Muscle layer of colon (tissue), 2 donors: ENCODE results near the gene RFXANK.

Experiments used
- H3K27ac ChIP-seq: one replicate; pipeline ENCODE4 v1.7.0; 2013; ENCODE audit warnings: low read depth, mild to moderate bottlenecking, low read length, moderate library complexity
- H3K27me3 ChIP-seq, 2 donors: one replicate each; pipeline ENCODE4 v1.7.0; 2013; ENCODE audit warnings: low read length in 2 of 2, mild to moderate bottlenecking in 2 of 2; ENCODE audit not compliant: insufficient read depth in 2 of 2, control insufficient read depth in 1 of 2
- H3K36me3 ChIP-seq: one replicate; pipeline ENCODE4 v1.7.0; 2013; ENCODE audit warnings: mild to moderate bottlenecking, low read length; ENCODE audit not compliant: insufficient read depth
- H3K4me1 ChIP-seq: one replicate; pipeline ENCODE4 v1.7.0; 2013; ENCODE audit warnings: mild to moderate bottlenecking, low read length; ENCODE audit not compliant: insufficient read depth
- H3K4me3 ChIP-seq, 2 donors: one replicate each; pipeline ENCODE4 v1.7.0; 2013; ENCODE audit warnings: low read length in 2 of 2, low read depth in 1 of 2, mild to moderate bottlenecking in 1 of 2, moderate library complexity in 1 of 2
- H3K9ac ChIP-seq: one replicate; pipeline ENCODE4 v1.7.0; 2013; ENCODE audit warnings: low read length
- H3K9me3 ChIP-seq: one replicate; pipeline ENCODE4 v1.7.0; 2013; ENCODE audit warnings: mild to moderate bottlenecking, low read length
- donor health status: abdominal sarcoma.
- donor health status: Adenocarcinoma of cecum.

The RFXANK gene

DNA sequence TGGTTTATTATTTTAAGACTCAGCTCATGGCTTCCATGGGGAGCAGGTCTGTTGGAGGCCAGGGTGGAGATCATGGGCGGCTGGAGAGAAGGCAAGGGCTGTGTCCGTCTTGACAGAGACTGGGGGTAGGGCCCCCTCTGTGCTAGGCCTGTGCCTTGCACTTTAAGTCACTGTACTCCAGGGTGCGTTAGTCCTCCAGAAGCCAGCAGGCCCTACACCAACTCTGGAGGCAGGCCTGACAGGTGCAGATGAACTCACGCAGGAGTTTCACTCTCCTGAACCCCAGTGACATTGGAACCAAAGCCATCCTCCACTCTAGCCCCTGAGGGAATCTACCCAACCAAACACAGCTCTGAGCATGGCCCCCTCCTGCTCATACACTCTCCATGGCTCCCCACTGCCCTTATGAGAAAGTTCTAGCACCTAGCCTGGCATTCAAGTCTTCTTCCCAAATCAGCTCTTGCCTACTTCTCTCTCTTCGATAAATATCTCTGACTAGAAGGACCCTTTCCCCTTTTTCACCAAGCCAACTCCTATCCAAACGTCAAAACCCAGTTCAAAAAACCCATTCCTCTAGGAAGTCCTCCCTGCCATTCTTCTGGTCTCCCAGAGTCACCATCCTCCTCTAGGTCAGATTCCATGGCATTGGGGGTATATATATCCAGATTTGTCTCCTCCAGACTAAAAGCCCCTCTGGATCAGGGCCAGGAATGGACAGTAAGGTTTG lies 37.1 kb upstream of the RFXANK start:
- no peak overlapping the region for H3K27ac ChIP-seq
- H3K4me3 ChIP-seq: no peak overlapping the region
- H3K4me1 ChIP-seq: no peaks in the 10 kb centered on the region
- no peaks in the 10 kb centered on the region for H3K9me3 ChIP-seq
- H3K36me3 ChIP-seq: no peaks in the 10 kb centered on the region
- H3K27me3 ChIP-seq: no peaks in the 10 kb centered on the region
- H3K9ac ChIP-seq: no peak overlapping the region

DNA sequence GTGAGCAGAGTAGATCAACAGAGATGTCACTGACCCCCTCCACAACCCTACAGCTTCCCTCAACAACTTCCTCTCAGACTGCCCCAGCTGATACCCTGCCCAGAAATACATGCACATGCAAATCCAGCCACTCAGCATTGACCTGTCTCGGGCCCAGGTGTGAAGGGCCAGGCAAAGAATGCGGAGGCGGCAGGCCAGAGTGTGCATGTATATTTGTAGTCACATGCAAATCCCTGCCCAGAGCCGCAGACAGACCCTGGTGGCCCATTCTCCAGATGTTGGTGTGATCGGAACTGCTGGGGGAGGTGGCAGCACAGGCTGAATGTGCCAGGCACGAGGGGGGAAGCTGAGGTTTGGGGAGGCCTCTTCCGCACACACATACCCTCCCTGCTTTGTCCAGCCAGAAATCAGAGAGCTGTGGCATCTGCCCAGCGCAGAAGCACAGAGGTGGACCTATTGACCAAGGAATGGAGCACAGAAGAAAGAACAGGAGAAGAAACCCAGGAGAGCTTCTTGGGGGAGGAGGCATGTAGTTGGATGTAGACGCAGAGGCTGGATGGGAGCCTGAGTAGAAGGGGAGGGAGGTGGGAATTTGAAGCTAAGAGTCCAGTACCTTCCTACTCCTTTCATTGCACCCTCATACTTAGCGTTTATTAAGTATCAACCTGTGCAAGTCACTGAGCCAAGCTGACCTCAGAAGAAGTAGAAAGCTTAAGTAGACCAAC lies 36.4 kb upstream of the RFXANK start:
- H3K9ac ChIP-seq: no peak overlapping the region
- no peaks in the 10 kb centered on the region for H3K4me1 ChIP-seq
- no peak overlapping the region for H3K27ac ChIP-seq
- no peaks in the 10 kb centered on the region for H3K9me3 ChIP-seq
- H3K36me3 ChIP-seq: no peaks in the 10 kb centered on the region
- no peaks in the 10 kb centered on the region for H3K27me3 ChIP-seq
- no peak overlapping the region for H3K4me3 ChIP-seq

DNA sequence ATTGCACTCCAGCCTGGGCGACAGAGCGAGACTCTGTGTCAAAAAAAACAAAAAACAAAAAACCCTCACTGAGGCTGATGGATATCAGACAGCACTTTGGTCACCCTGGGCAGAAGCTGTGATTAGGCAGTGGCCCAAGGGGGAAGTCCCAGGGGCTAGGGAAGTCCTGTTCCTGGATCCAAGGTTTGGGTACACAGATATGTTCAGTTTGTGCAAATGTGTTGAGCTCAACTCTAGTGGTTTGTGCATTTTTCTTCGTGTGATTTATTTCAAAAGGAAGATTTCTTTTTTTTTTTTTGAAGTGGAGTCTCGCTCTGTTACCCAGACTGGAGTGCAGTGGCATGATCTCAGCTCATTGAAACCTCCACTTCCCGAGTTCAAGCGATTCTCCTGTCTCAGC lies 34.2 kb upstream of the RFXANK start:
- Histone ChIP-seq H3K9ac (no peak overlapping the region), H3K27me3 (no peaks in the 10 kb centered on the region), H3K36me3 (no peaks in the 10 kb centered on the region), H3K4me1 (no peaks in the 10 kb centered on the region), H3K27ac (no peak overlapping the region), H3K9me3 (no peaks in the 10 kb centered on the region), H3K4me3 (no peak overlapping the region)

DNA sequence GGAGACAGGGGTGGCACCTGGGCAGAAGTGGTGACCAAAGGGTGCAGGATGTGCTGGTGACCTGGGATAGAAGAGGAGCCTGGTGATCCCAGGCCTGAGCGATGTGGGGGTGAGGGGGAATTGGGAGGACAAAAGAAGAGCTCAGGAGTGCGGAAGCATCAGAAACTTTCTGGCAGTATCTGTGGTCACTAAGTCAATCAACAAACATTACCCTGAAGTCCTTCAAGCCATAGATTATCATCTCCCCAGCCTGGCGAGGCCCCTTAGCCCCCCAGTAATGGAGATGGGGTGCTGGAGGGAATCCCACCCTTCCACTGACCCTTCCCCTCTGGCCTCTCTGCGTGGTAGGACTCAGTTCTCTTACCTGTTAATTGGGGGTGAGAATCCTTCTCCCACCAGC lies 32.5 kb upstream of the RFXANK start:
- no peak overlapping the region for H3K27ac ChIP-seq
- no peaks in the 10 kb centered on the region for H3K9me3 ChIP-seq
- H3K9ac ChIP-seq: no peak overlapping the region
- no peaks in the 10 kb centered on the region for H3K27me3 ChIP-seq
- no peaks in the 10 kb centered on the region for H3K36me3 ChIP-seq
- H3K4me1 ChIP-seq: no peaks in the 10 kb centered on the region
- no peak overlapping the region for H3K4me3 ChIP-seq

DNA sequence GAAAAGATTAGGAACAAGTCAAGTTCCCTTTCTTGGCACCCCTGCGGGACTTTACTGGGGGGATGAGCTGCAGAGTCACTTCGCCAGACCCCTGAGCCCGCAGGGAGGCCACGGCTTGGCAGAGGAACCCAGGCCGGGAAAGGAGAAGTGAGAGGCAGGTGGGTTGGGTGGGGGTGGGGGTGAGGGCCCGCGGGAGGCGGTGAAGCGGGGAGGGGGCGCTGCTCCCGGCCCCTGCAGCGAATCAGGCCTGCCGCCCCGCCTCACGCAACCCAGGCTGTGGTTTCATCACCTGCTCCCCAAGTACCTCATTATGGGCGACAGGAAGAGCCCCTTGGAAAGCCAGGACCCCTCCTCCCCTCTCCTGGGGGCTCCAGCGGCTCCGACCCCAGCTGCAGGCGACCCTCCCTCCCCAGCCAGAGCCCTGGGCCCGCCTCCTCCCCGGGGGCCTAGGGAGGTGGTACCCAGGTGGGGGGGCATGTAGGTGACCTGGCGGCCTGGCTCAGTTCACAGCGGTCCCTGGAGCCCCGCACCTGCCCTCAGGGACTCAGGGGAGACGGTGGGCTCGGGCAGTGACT lies 31.5 kb upstream of the RFXANK start:
- Histone ChIP-seq H3K4me1 (no peaks in the 10 kb centered on the region), H3K9me3 (no peaks in the 10 kb centered on the region), H3K27ac (no peak overlapping the region), H3K27me3 (peaks cover 0 to 2% of the 10 kb centered on the region in 2 donors), H3K36me3 (no peaks in the 10 kb centered on the region), H3K9ac (no peak overlapping the region), H3K4me3 (no peak overlapping the region)

DNA sequence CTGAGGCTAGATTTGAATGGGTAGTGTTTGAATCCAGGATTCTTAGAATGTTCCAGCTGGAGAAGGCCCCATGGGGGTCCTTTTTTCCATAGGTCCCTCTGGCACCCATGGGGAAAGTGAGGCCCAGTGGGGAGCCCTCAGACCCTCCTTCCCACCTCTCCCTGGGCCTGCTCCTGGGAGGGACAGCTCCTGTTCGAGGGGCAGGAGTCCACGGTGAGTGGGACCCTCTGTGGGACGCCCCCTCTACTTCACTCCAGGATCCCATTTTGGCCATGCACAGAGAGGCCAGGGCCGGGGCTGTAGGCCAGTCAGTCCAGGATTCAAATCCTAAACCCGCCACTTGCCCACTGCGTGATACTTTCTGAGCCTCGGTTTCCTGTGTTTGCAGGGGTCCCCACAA lies 29.6 kb upstream of the RFXANK start:
- H3K9me3 ChIP-seq: no peaks in the 10 kb centered on the region
- no peak overlapping the region for H3K9ac ChIP-seq

DNA sequence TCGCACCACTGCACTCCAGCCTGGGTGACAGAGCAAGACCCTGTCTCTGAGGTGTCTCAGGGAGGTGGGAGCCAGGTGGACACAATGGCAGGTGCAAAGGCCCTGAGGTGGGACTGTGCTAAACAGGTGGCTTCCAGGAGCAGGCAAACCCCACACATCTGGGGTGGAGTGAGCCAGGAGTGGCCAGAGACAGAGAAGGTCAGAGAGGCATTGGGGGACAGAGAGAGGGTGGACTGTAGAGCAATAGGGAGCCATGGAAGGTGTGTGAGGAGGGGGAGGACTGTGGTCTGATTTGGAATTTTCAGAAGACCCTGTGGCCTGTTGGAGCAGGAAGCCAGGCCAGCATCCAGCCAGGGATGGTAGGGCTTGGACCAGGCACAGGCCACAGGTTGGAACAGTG lies 26.7 kb upstream of the RFXANK start:
- no peaks in the 10 kb centered on the region for H3K9me3 ChIP-seq
- H3K4me3 ChIP-seq: no peak overlapping the region
- peaks cover 0 to 9% of the 10 kb centered on the region in 2 donors for H3K27me3 ChIP-seq
- peaks cover 7% of the 10 kb centered on the region for H3K4me1 ChIP-seq
- H3K9ac ChIP-seq: no peak overlapping the region
- no peak overlapping the region for H3K27ac ChIP-seq
- H3K36me3 ChIP-seq: no peaks in the 10 kb centered on the region

More for the DNA sequence above, 29.6 kb upstream of the RFXANK start:
- Histone ChIP-seq H3K27ac (no peak overlapping the region), H3K4me1 (no peaks in the 10 kb centered on the region), H3K36me3 (no peaks in the 10 kb centered on the region), H3K4me3 (no peak overlapping the region), H3K27me3 (peaks cover 0 to 3% of the 10 kb centered on the region in 2 donors)

DNA sequence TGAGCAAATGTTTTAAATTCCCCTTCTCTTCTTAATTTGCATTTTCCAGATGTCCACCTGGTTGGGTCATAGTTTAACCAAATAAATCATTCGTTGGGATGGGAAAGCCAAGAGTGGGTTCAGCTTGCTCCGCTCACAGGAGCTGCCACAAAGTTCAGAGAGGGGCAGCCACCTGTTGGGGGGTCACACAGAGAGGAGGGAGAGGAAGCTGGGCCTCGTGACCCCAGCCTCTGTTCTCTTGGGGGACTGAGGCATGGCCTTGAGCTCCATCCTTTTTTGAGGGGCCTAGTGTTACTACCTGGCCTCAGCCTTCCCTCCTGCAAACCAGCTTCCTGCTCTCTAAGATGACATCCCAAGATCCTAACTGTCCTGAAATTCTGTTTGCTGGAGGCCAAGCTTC lies 24.4 kb upstream of the RFXANK start:
- Histone ChIP-seq H3K4me1 (peaks cover 7% of the 10 kb centered on the region), H3K9ac (no peak overlapping the region), H3K27ac (no peak overlapping the region), H3K9me3 (no peaks in the 10 kb centered on the region), H3K4me3 (no peak overlapping the region), H3K36me3 (no peaks in the 10 kb centered on the region), H3K27me3 (peaks cover 0 to 13% of the 10 kb centered on the region in 2 donors)

DNA sequence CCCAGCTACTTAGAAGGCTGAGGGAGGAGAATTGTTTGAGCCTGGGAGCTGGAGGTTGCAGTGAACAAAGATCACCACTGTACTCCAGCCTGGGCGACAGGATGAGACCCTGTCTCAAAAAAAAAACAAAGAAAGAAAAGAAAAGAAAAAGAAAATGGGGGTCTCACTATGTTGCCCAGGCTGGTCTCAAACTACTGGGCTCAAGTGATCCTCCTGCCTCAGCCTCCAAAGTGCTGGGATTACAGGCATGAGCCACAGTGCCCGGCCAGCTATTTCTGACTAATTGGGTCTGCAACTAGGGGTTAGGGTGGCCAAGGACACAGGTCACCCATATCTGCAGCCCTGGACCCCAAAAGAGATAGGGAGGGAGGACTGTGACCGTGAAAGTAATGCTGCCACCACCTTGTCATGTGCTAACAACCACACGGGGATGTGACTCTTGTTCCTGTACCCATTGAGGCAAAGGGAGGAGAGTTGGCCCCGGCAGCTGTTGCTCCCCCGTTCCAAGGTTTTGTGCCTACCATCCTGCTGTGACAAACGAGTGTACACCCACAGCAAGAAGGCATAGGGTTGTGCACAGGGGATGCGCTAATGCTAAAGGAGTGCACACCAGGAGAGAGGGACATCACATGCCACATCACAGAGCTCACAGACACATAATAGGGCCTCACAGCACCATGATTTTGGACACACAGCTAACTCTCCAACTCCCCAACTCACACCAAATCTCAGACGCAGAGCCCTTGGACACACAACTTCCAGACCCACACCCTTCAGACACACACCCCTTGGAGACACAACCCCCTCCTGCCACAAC lies 22.6 kb upstream of the RFXANK start:
- H3K4me3 ChIP-seq: peak overlapping the region in 1 of 2 donors; percentile 32
- no peaks in the 10 kb centered on the region for H3K9me3 ChIP-seq
- H3K27ac ChIP-seq: no peak overlapping the region
- peaks cover 7% of the 10 kb centered on the region for H3K4me1 ChIP-seq
- H3K27me3 ChIP-seq: peaks cover 0 to 13% of the 10 kb centered on the region in 2 donors
- no peak overlapping the region for H3K9ac ChIP-seq
- H3K36me3 ChIP-seq: no peaks in the 10 kb centered on the region

DNA sequence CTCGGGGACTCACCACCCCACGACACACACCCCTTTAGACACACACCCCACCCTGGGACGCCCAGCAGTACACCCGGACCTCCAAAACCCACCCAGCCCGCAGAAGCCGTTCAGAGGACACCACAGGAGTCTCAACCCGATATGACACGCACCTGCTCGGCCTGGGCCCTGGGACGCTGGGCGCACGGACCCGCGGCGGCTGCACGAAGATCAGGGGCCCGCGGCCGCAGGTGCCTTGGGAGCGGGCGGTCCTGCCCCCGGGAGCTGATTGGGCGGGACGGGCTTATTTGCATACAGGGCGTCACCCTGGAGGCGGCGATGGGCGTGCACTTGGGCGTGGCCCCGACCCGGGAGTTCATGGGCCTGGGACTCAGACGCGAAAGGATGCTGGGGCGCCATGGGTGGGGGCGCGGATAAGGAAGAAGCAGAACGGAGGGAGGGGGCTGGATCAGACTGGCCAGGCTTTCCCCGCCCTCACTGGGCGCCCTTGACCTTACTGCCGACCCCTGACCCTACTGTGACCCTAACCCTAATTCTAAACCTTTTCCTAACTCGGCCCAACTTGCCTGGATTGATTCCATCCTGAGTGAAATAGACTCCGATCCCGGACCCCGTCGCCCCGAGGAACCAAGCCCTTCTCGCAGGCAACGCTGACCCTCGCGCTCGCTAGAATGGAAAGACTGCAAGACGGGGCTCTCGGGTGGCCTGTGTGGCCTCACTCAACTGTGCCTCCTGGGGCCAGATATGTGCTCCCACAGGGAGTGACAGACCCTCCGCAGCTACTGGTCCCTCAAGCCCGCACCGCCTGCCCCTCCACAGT lies 21.8 kb upstream of the RFXANK start, which contains the start of gene MEF2B:
Gene MEF2B (minus strand): TSS at position 211 of the 820 bp plus-strand sequence. CDS start 19,528 bp downstream, outside the sequence.
- peaks cover 0 to 13% of the 10 kb centered on the region in 2 donors for H3K27me3 ChIP-seq
- H3K36me3 ChIP-seq: no peaks in the 10 kb centered on the region
- H3K9ac ChIP-seq: no peak within 1 kb of the TSS
- peak within 1 kb of the TSS in 1 of 2 donors; percentile 32 for H3K4me3 ChIP-seq
- H3K9me3 ChIP-seq: no peaks in the 10 kb centered on the region
- peaks cover 7% of the 10 kb centered on the region for H3K4me1 ChIP-seq
- H3K27ac ChIP-seq: no peak within 1 kb of the TSS
